HG02870 (cell line): Measurements from ENCODE around the gene CLSTN1.
A peak's percentile ranks its signal among the peaks of the same experiment; 100 is the strongest.

ENCODE experiments used
- ATAC-seq: cut with Tn5 transposase; IDR thresholded peaks from one replicate; pipeline ENCODE4 v1.9.1; 2021; ENCODE audit warnings: mild to moderate bottlenecking, moderate library complexity; ENCODE audit not compliant: unreplicated experiment

The CLSTN1 gene

DNA sequence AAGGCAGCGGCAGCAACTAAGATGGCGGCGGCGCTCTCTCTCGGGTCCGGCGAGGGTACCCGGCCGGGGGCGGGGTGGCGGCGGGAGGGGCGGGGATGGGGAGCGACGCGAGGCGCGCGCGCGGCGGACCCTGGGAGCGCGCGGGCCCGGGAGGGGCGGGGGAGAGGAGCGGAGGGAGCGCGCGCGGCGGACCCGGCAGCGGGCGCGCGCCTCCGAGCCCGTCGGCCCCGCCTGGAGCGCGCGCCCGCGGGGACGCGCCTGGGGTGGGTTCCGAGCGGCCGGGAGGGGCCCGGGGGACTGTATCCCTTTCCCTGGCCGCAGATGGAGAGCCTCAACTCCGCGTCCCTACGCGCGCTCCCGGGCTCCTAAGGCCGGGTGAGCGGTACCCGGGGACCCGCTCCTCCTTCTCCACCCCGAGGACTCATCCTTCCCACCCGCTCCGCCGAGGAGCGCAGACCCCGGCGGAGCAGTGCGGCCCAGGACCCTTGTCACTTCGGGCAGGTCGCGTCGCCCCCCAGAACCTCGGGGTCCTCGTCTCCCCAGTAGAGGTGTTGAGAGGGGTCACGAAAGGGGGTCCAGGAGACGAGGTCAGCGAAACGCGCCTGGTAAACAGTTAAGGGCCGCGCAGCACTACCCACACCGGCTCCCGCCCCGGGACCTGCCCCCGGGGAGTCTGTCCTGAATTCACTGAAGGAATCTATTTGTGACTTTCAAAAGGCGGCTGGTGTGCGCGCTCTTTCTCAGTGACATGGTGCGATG, at the start of gene CLSTN1:
Gene CLSTN1 (minus strand): TSS at position 23 of the 759 bp plus-strand sequence. CDS start 232 bp downstream, outside the sequence.
- no peak for ATAC-seq

DNA sequence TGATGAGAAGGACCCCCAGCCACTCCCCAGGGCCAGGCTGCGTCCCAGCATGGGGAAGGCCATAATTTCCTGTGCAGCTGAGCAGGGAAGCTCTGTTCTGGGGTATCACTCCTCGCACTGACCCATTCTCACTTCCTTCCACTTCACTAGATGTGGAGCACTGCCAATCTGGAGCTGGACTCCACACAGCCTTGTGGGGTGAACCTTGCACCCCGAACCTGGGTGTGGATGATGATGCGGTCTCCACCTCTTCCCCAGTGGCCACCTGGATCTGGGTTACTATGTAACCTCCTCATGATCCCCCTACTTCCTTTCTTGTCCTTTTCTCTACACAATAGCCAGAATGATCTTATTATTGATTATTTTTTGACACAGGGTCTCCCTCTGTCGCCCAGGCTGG, 49.6 kb upstream of the CLSTN1 start:
- no peak for ATAC-seq

DNA sequence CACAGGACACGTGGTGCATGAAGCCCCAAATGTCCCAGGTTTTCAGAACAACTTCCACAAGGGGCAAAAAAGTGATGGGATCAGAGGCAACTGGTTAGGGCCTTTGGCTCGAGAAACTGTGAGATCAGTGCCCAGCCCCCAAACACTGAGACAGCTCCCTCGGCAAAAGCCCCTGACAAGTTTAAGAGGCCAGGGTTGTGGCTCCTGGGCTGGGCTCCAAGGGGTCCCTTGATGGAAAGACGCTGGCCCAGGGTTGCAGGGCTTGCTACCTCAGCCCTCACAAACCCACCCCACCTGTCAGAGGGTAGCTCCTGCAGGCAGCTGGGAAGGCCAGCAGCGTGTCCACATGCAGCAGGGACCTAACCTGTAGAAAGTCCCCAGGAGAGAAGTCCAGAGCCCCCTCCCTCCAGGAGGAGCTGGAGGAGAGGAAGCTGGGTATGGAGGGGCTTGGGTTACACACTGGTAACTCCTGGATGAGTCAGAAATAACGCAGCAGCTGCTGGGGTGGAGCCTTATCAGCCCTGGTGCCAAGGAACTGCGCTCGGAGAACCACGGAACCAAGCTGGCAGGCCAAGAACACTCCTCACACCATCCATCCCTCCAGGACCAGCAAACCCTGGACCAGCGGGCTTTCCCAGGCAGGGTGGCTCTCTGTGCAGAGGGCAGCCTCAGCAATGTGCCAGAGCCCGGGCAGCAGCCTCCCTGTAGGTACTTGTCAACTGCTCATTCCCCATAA, 48.8 kb upstream of the CLSTN1 start:
- no peak for ATAC-seq

DNA sequence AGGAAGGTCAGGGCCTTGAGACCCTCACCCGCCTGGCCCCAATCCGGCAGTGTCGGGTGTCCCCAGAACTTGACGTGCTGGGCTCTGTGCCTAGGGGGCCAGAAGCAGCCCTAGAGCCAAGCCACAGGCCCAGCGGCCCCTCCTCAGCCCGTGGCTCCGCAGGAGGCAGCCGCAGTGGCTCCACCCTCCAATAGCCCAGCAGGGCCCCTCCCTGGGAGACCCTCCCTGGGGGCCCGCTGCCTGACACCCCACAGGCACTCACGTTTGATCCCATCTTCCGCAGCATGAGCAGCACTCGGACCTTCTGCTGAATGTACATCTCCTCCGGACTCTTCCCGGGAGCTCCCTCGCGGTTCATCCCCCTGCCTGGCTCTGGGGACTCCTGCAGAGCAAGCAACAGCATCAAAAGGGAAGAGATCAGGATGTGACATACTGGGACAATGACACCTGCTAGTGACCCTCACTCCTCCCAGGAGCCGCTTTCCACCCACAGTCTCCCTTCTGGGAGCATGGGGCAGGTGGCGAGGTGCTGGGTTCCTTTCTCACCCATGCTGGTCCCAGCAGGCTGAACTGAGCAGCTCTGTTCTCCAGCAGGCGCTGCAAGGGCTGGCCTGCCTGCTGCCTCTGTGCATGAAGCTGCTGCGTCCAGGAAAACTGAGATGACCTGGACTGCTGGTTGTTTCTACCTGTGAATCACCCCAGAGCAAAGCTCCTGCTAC, 48.1 kb upstream of the CLSTN1 start:
- ATAC-seq = no peak

- no peak for ATAC-seq
Observed at GRCh38 chr1:9871021-9871420, 47.3 kb upstream of the CLSTN1 start.

- no peak for ATAC-seq
Observed at GRCh38 chr1:9870572-9870971, 46.8 kb upstream of the CLSTN1 start.

GRCh38 chr1:9869831-9870251, 46.1 kb upstream of the CLSTN1 start:
- ATAC-seq = no peak

DNA sequence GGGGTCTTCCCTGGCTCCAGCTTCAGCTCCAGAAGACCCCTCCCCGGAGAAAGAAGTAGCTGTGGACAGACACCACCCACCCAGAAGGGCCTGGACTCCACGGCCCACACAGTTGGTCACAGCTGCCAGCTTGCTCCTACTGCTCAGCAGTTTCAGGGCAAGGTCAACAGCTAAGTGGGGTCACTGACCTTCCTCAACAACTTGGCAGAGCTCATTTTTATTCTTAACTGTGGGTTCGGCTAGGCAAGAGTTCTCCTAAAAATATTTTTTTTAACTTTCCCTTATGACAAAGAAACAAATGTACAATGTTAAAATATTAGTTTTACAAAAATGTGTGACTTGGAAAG, 44.5 kb upstream of the CLSTN1 start:
- no peak for ATAC-seq

DNA sequence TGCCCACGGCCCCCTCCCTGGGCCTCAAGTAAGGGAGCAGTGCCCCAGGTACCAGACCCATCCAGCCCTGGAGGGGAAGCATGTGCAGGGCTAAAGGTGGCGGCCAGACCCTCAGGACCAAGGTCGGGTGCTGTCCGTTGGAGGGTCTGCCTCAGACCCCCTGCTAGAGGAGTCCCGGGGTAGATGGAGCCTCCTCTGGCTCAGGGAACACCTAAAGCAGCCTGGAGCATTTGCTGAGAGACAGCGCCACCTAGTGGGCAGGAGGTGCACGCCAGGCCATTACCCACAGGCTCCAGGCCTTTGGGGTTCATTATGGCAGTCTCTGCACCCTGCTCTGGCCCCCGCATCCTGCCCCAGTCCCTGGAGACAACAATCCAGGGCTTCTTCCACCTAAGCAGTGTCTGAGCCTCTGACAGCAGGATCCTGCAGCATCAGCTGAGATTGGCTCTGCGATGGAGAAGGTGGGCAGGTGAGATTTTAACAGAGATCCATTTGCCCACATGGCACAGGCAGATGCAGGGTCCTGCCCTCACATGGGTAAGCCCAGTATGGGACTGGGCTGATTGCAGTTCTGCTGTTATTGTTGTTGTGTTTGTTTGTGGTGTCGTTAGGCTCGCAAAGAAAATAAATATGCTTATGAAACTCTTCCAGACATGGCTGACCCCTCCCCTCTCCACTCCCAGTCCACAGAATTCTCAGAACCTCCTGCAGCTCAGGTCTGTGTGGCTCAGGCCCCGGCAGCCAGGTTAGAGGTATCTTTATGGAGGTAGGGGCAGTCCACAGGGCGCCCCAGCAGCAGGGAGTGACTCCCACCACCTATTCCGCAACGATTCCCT, 43.9 kb upstream of the CLSTN1 start:
- ATAC-seq = peak; percentile 54

DNA sequence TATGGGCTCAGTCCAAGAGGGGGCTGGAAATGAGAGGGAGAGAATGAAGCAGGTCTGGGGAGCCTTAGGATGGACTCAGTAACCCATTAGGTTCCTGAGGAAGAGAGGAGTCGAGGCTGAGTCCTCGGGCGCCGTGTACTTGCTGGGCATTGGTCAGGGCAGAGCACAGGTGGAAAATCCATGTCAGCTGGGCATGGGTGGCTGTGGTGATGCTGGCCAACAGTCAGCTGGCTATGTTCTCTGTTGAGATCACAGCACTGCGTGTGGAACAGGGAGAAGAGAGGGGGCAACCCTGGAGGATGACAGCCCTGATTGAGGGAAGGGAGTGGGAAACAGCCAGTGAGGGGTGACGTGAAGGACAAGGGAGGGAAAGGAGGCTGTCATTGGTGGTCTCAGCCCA, 43.1 kb upstream of the CLSTN1 start:
- no peak for ATAC-seq

GRCh38 chr1:9865724-9866123, 42.0 kb upstream of the CLSTN1 start:
- no peak for ATAC-seq

DNA sequence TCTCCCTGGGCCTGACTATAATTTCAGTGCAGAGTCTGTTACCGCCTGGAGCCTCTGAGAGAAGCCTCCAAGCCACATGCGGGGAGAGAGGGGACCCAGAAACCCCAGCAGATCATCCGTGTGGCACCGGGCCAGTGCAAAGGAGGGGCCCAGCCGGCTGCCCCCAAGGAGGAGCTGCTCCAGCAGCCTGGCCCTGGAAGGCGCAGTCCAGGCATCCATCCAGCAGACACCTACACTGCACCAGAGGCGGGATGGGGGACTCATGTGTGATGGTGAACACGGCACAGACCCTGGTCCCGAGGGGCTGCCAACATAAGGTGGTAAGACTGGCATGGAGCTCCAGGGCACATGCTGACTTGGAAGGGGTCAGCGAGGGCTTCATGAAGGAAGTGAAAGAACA, 39.6 kb upstream of the CLSTN1 start:
- no peak for ATAC-seq

GRCh38 chr1:9861360-9861759, 37.6 kb upstream of the CLSTN1 start:
- ATAC-seq = no peak

GRCh38 chr1:9860887-9861286, 37.1 kb upstream of the CLSTN1 start:
- ATAC-seq = no peak

- ATAC-seq = no peak
Observed at GRCh38 chr1:9859281-9860014, 35.7 kb upstream of the CLSTN1 start.

DNA sequence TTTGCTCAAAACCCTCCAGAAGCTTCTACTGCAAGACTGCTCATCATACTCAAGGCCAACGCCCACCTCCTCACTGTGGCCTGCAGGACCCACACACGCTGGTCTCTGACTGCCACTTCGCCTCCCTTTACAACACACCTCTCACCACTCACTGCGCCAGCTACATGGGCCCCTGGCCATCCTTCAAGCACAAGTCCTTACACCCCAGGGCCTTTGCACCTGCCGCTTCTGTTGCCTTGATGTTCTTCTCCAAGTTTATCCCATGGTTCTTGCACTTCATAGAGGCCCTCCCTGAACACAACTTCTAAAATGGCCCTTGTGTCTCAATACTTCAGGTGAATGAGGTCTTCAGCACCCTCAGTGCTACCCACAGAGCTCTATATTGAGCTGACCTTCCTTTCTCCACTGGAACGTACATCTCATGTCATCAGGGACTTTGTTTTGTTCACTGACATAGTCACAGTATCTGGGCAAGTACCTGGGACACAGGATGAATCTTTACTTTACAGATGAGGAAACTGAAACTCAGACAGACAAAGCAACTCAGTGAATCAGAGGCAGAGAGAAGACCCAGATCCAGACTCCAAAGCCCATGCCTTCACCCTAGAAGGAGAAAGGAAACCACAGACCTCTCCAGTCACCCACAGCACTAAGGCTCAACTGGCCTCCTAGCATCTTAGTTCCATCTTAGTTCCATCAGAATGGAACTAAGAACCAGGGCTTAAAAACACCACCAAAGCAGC, 34.7 kb upstream of the CLSTN1 start:
- no peak for ATAC-seq

DNA sequence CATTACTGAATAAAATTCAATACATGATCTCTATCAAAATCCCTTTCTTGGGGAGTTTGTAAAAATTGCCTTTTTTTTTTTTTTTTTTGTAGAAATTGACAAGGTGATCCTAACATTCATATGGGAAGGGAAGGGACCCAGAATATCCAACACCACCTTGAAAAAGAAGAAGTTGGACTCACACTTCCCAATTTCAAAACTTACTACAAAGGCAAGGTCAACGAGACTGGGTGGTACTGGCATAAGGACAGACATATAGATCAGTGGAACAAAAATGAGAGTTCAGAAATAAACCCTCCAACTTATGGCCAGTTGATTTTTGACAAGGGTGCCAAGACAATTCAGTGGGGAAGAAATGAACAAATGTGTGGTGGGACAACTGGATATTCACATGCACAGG, 31.4 kb upstream of the CLSTN1 start:
- ATAC-seq = no peak

- ATAC-seq = no peak
Observed at GRCh38 chr1:9853249-9853595, 29.5 kb upstream of the CLSTN1 start.

- no peak for ATAC-seq
Observed at GRCh38 chr1:9852410-9853248, 28.9 kb upstream of the CLSTN1 start.
